Hindlimb muscle (tissue), 1 donor: ENCODE results near the gene UNC119B. TPM values are rescaled to one million over a fixed set of nuclear protein-coding genes. Genes with fewer than 3 reads are reported as not detected.
A peak's percentile ranks its signal among the peaks of the same experiment; 100 is the strongest.

Experiments
- DNase-seq: peaks from one replicate; pipeline ENCODE4 v3.0.0-alpha.2; 2013
- polyA plus RNA-seq: library from polyadenylated mRNA; unstranded; fragments of 120-200 nt; gene quantifications from one replicate; pipeline ENCODE4 v1.2.1, GENCODE V29; 2013; ENCODE audit not compliant: insufficient read length

Gene UNC119B
- polyA plus RNA-seq, 1 donor: 11.0 TPM

DNA sequence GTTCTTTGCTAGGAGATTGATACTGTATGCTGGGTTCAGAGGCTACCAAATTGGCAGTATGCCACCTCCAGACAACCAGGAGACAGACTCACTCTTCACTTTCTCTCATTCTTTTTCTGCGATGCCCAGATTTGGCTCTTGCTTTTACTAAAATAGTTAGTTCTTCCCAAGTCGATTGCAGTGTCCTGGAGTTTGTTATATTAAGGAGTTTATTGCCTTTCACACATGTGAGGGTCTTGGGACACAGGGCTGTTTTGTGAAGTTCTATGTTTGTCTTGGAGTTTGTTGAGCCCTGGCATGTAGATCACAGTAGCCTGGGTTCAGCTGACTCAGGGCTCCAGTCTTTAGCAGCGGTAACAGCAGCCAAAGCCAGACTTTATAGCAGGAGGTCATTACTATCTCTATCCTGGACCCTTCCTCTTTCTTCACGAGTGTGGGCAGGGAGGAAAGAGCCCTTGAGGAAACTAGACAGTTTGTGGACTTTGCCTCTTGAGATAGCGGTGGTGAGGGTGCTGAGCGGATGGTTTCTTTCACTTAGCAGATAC is 21.7 kb upstream of the UNC119B start:
- DNase-seq: no peak

GRCh38 chr12:120689397-120690082 is 20.7 kb upstream of the UNC119B start:
- no peak for DNase-seq

DNA sequence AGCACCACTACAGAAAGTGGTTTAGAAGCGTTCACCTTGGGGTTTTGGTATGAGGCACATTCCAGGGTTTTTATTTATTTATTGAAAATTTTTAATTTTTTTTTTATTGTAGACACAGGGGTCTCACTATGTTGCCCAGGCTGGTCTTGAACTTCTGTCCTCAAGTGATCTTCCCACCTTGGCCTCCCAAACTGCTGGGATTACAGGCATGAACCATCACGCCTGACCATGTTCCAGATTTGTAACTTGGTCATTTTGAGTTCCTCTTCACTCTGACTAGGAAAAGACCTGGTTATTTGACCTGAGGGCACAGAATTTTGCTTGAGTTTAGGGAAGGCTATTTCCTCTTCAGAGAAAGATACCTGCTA is 20.2 kb upstream of the UNC119B start:
- DNase-seq: no peak

DNA sequence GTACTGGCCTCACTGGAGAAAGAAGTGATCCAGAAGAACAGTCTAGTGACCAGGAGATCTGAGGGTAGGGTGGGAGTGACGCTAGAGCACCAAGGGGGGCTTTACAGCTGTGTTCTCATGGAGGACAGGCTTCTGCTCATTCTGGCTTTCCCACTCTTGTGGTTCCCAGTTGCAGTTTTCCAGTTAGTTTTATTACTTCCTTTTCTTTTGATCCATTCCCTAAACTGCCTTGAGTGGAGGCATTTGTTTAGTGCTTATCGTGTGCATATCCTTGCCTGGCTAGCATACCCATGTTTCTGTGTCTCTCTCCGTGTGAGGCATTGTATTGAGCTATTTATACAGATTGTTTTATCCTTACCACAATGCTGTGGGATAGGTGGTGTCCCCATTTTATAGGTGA is 19.3 kb upstream of the UNC119B start:
- no peak for DNase-seq

DNA sequence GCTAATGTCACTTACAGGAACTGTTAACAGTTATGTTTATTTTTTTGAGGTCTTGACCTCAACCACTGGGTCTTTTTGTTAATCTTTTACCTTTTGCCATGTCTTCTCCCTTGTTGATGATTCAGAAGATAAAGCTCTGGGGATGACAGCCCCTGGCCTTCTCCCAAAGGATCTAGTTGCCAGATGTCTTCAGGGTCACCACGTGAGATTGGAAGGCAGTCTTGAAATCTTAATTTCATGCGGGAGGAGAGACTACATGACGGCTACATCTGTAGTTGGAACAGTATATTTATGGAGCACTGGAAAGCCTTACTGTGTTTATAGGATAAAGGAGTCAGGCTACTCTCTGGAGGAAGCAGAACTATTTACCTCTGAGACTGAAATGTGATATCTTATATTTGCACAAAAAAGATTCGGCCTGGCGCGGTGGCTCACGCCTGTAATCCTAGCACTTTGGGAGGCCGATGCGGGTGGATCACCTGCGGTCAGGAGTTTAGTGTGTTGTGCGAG is 17.7 kb upstream of the UNC119B start:
- DNase-seq: no peak

GRCh38 chr12:120693848-120694247 is 16.4 kb upstream of the UNC119B start:
- no peak for DNase-seq

DNA sequence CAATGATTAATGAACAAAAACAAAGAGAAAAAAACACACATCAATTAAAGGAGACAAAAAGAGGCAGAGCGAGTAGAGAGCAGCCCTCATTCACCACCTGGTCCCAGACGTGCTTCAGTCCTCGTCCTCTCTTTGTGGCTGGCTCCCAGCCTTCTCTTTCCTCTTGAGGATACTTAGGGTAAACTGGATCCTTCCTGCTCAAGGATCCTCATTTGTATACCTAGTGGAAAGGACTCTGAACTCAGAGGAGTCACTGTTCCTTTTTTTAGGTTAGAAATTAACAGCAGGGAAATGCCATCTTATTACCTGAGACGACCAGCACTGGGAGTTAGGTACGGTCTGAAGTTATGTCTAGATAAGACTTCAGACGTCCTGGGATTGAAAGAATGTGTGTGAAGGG is 13.6 kb upstream of the UNC119B start:
- no peak for DNase-seq

DNA sequence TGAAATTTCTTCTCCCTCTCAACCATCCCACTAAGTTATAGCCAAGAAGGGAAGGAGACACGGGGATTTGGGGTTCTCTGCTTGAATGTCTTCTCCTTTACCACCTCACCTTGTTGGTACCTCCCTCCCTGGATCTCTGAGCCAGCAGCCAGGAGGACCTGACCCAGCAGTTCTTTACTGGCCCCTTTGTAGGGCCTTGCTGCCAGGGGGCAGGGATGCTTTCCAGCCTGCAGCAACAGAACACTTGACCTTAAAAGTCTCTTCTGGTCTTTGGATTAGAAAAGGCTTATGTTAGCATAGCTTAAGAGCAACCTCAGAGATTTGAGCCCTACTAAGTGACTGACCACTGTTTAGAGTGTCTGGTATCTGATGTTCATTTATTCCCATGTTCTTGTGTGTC is 12.9 kb upstream of the UNC119B start:
- no peak for DNase-seq

GRCh38 chr12:120698665-120699064 is 11.6 kb upstream of the UNC119B start:
- no peak for DNase-seq

- DNase-seq: no peak
These were observed 10.7 kb upstream of the UNC119B start for GRCh38 chr12:120699553-120699952.

DNA sequence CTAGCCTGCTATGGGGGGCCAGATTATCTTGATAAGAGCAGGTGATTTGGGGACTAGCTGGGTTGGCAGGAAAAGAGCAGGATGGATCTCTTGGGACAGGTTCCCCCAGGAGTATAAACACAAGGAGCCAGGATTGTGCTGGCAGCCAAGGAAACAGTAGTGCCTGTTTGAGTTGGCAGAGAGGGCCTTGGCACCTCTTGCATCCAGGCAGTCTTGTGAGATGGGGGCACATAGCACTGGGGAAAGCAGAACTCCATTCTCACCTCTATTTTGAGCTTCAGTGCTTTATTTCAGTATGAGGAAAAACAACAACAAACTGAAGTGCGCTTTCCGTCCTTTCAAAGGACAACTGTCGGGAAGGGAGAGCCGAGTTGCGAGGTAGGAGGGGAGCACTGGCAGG is 9.4 kb upstream of the UNC119B start:
- no peak for DNase-seq

DNA sequence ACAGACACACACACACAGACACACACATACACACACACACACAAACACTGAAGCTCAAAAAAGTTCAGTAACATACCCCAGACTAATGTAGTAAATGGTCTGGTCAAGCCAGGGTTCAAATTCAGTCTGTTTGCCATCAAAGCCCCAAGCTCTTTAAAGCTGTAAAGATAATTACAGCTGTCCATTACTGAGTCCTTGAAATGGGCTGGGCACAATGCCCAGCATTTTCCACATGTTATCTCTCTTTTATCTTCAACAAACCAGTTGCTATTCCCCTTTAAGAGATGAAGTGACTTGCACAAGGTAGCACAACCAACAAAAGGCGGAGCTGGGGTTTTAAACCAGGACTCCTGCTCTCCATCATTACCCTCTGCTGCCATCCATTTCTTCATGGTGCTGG is 7.6 kb upstream of the UNC119B start:
- DNase-seq: no peak

DNA sequence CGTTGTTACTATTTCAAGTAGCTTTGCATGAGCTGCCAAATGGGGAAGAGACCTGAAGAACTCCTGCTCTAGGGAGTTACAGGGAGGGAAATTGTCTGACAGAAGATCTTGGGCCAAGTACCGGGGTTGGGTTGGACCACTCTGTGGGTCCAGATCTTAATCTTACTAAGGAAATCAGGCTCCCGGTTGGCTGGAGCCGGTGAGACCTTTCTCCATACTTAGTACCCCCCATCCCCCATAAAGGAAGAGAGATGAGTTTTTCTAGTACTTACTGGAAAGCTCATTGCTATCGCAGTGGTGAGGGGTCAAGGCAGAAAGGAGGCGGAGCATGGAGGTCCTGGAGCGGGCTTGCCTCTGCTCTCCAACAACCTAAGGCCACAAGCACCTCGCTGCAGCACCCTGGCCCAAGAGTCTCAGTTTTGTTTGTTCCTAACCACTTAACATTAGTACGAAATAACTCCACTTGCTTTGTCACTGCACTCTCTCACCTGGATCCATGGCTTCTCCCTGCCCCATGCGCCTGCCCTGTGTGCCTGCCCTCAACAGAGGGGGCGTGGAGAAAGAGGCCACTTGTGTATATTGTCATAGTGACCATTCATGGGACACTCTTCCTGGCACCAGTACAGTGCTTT is 6.8 kb upstream of the UNC119B start:
- no peak for DNase-seq

DNA sequence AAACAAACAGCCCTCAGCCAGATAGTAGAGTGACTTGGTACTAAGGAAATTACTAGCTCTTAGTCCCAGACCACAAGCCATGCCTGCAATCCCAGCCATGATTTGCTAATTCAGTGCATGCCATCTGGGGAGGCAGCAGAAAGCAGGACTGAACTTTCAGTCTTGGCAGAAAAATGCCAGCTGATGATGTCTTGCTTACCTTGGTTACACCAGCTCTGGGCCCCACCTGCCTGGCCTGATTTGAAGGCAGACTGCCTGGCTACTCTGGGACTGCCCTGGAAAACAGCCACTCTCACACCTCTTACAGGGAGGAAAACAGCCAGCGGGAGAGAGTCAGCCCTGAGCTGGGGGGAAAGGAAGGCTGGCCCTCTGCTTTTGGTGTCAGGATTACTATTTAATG is 4.6 kb upstream of the UNC119B start:
- no peak for DNase-seq

GRCh38 chr12:120706029-120706428 is 4.2 kb upstream of the UNC119B start:
- DNase-seq: no peak

DNA sequence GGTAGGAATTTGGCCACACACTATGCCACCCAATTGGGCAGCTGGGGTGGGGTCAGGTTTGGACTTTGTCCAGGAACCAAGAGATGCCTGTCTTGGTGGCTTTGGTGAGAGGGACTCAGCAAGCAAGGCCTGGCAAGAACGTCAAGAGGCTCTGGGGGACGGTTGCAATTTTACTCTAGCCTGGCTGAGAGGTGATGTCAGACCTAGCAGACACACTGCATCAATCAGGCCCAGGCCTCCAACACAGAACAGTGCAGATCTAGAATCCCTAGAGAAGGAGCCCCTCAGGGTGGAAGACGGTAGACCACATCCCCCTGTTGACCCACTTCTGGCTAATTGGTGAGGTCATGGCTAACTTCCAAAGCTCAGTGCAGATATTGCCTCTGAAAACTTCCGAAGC is 1.6 kb upstream of the UNC119B start:
- no peak for DNase-seq

GRCh38 chr12:120710805-120711296 is 593 bp downstream of the UNC119B start:
- no peak for DNase-seq

DNA sequence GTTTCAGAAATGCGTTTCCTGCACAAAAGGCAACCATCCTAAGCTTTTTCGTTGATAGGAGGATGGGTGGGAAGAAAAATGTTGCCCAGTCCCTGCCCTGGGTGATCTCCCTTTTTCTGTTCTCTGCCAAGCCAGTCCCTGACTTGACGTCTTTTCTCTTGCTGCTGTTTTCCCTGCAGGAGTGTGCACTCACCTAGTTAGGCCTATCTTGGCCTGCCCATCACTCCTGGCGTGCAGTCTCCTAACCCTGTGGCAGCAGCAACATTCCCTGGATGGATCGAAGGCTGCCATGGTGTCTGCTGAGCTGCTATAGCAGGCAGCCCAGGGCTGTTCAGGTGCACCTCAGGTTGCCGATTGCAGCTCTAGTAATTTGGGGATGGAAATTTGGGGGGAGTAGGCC is 1.2 kb downstream of the UNC119B start:
- DNase-seq: no peak

DNA sequence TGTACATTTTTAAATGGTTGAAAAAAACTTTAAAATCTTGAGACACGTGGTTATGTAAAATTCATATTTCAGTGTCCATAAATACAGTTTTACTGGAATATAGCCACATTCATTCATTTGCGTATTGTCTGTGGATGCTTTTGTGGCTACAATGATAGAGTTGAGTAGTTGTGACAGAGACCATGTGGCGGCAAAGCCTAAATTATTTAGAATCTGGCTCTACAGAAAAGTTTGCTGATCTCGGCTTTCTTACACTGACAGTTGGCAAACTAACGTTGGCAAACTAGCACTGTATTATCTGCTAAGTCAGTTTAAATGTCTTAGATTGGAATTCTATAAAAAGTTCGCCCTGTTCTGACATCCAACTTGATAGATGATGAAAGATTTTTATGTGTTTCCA is 2.4 kb downstream of the UNC119B start:
- DNase-seq: no peak

- peak; percentile 71 for DNase-seq
These were observed 3.7 kb downstream of the UNC119B start for GRCh38 chr12:120713861-120714482.

- DNase-seq: no peak
These were observed 7.8 kb downstream of the UNC119B start for GRCh38 chr12:120718055-120718454.

- DNase-seq: no peak
These were observed 8.8 kb downstream of the UNC119B start for GRCh38 chr12:120719072-120719471.

- no peak for DNase-seq
These were observed 9.4 kb downstream of the UNC119B start for GRCh38 chr12:120719496-120720233.
